ENCODE results near the gene SLC17A9. TPM values are rescaled to one million over a fixed set of nuclear protein-coding genes. Genes with fewer than 3 reads are reported as not detected.
A peak's percentile ranks its signal among the peaks of the same experiment; 100 is the strongest.

The SLC17A9 gene
- total and polyA plus RNA-seq, 2 of the 8 experiments (the other 6 are each of a cell fraction or from before 2014, with no cell fraction given): 23.5 to 35.2 TPM

- POLR2A ChIA-PET (ENCODE audit: partially characterized antibody): interaction anchor here (3.4 to 19.4 kb wide), 2 partner anchors 14 to 32 kb away, joined by 29 to 363 read pairs; partner anchors contain the start of genes DIDO1 and GID8
- TF ChIP-seq USF2 (IDR thresholded peaks at IDR 0.05; ENCODE audit: low read length) (no peak), ATF2 (IDR thresholded peaks at IDR 0.05; ENCODE audit: low read length) (no peak), GTF2F1 (IDR thresholded peaks at IDR 0.05; ENCODE audit: borderline replicate concordance, low read depth, low read length) (no peak), RAD21 (IDR thresholded peaks at IDR 0.05 in 1 of 2, conservative IDR thresholded peaks at IDR 0.05 in 1 of 2; ENCODE audit: low read depth in 2 of 2, low read length in 2 of 2) (no peak), KDM5A (IDR thresholded peaks at IDR 0.05; ENCODE audit: low read length) (no peak), YY1 (IDR thresholded peaks at IDR 0.05; ENCODE audit: low read depth, low read length) (no peak), KDM4A (IDR thresholded peaks at IDR 0.05; ENCODE audit: low read depth, low read length, severe bottlenecking) (no peak)
- TF ChIP-seq, protein P1, sequence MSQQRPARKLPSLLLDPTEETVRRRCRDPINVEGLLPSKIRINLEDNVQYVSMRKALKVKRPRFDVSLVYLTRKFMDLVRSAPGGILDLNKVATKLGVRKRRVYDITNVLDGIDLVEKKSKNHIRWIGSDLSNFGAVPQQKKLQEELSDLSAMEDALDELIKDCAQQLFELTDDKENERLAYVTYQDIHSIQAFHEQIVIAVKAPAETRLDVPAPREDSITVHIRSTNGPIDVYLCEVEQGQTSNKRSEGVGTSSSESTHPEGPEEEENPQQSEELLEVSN (IDR thresholded peaks at IDR 0.05): no peak
Observed at GRCh38 chr20:62951896-62952372, 575 bp upstream of the SLC17A9 start.

More at GRCh38 chr20:62951896-62952372, 575 bp upstream of the SLC17A9 start:
- H2AK5ac ChIP-seq (ENCODE audit: low read depth, low read length): no peak overlapping the region
- no peak overlapping the region for H2BK120ac ChIP-seq (replicated peaks; ENCODE audit: low read depth, low read length)
- peaks cover 4 to 12% of the 10 kb centered on the region in 2 experiments for H4K20me1 ChIP-seq (replicated peaks in 1 of 2; ENCODE audit: control insufficient read depth in 1 of 2, insufficient read depth in 2 of 2, low read length in 2 of 2)
- peak overlapping the region; percentile 73; the same call in 1 of the 2 replicates for H4K8ac ChIP-seq (ENCODE audit: extremely low read depth, insufficient read depth, low read length)
- no peak overlapping the region for H2BK20ac ChIP-seq (ENCODE audit: low read length)
- peaks cover 6 to 26% (median 12%) of the 10 kb centered on the region in 4 experiments for H3K36me3 ChIP-seq (ENCODE audit: control insufficient read depth in 2 of 4, insufficient read depth in 4 of 4, low read length in 3 of 4)
- no peak overlapping the region for H3K14ac ChIP-seq (ENCODE audit: insufficient read length)
- peak overlapping the region in 1 of 4 experiments; percentile 44; a peak in 3 of 7 replicates for H3K9ac ChIP-seq (replicated peaks in 1 of 4; ENCODE audit: extremely low read depth in 1 of 4, low read depth in 3 of 4, low read length in 3 of 4)
- FAIRE-seq (no peak), DNase-seq (ENCODE audit: low read depth in 1 of 2, low spot score in 2 of 2) (no peak)
- H4K91ac ChIP-seq (replicated peaks; ENCODE audit: insufficient read length, low read length): peak overlapping the region; percentile 61
- peak overlapping the region; percentile 28; the same call in 1 of the 2 replicates for H2BK5ac ChIP-seq (ENCODE audit: low read depth, low read length)
- H3K4me3 ChIP-seq (ENCODE audit: extremely low read depth in 1 of 4, insufficient read depth in 2 of 4, low read depth in 3 of 4, low read length in 4 of 4): peak overlapping the region; percentile 24 to 61 (median 40)
- H3K9me3 ChIP-seq (ENCODE audit: insufficient read depth in 2 of 2, low read depth in 1 of 2, low read length in 1 of 2): no peaks in the 10 kb centered on the region
- peaks cover 2 to 23% (median 17%) of the 10 kb centered on the region in 4 experiments for H3K4me1 ChIP-seq (replicated peaks in 1 of 4; ENCODE audit: control insufficient read depth in 3 of 4, insufficient read depth in 4 of 4, low read length in 3 of 4)
- CTCF ChIA-PET (ENCODE audit: partially characterized antibody): interaction anchor here (1.2 to 2.3 kb wide), 3 partner anchors 11 to 67 kb away, joined by 3 to 5 read pairs (median 3); no protein-coding TSS in a partner anchor
- no peaks in the 10 kb centered on the region for H3K27me3 ChIP-seq (replicated peaks in 1 of 4; ENCODE audit: control insufficient read depth in 3 of 4, extremely low read depth in 1 of 4, insufficient read depth in 3 of 4, low read length in 3 of 4)
- H3K79me1 ChIP-seq (ENCODE audit: low read depth, low read length): peaks cover 7% of the 10 kb centered on the region; the same call in 1 of the 2 replicates
- no peak overlapping the region for H2BK15ac ChIP-seq (ENCODE audit: low read length)
- no peak overlapping the region for H3K23ac ChIP-seq (ENCODE audit: insufficient read length)
- no peak overlapping the region for H3K27ac ChIP-seq (ENCODE audit: low read depth, low read length)
- H3K23me2 ChIP-seq (ENCODE audit: low read depth, low read length): peaks cover 11% of the 10 kb centered on the region; the same call in 1 of the 2 replicates
- H3K4ac ChIP-seq (replicated peaks; ENCODE audit: insufficient read length, low read depth, low read length): no peak overlapping the region
- WGBS, 2 experiments (ENCODE audit: extremely low coverage in 1 of 2, insufficient coverage in 1 of 2, insufficient read length in 1 of 2, insufficient replicate concordance in 2 of 2, low coverage in 1 of 2, low lambda C conversion rate in 2 of 2, missing lambda C conversion rate in 1 of 2): 77% methylated on average over 8 of the region's 8 CpGs; no CpG with 5 or more reads in 1 of the 2 experiments
- H3K79me2 ChIP-seq (ENCODE audit: control insufficient read depth in 1 of 2, insufficient read depth in 2 of 2, low read length in 2 of 2): peaks cover 0 to 31% of the 10 kb centered on the region in 2 experiments; a peak in 2 of 4 replicates
- peak overlapping the region; percentile 71 to 94 for H3K4me2 ChIP-seq (ENCODE audit: insufficient read depth in 1 of 2, low read depth in 2 of 2, low read length in 2 of 2)
- no peak overlapping the region for H4K5ac ChIP-seq (ENCODE audit: insufficient read length, low read depth, low read length)
- H3K56ac ChIP-seq (replicated peaks; ENCODE audit: insufficient read length, low read depth, low read length): no peak overlapping the region
- no peak overlapping the region for H3K18ac ChIP-seq (ENCODE audit: extremely low read depth, low read length)
- H2BK12ac ChIP-seq (ENCODE audit: low read depth, low read length): no peak overlapping the region; the same call in 1 of the 2 replicates
- no peak overlapping the region for H2AFZ ChIP-seq (ENCODE audit: low read length)

Data from H1 (cell line).